ENCODE data around the gene ALG9.

GRCh38 chr11:111886844-111887243 lies 15.5 kb upstream of the ALG9 start:
- TF ChIP-seq CTCF (conservative IDR thresholded peaks at IDR 0.05 in 1 of 2, IDR thresholded peaks at IDR 0.05 in 1 of 2; ENCODE audit: low read depth in 1 of 2, low read length in 2 of 2): no peak
- TF ChIP-seq EZH2 (IDR thresholded peaks at IDR 0.05; ENCODE audit: low read length, missing control alignments): no peak
